ENCODE results near the gene CDHR2. TPM values are rescaled to one million over a fixed set of nuclear protein-coding genes. Genes with fewer than 3 reads are reported as not detected.

CDHR2 gene
- total RNA-seq, 1 experiment from 2014 or later = 0.10 TPM

DNA sequence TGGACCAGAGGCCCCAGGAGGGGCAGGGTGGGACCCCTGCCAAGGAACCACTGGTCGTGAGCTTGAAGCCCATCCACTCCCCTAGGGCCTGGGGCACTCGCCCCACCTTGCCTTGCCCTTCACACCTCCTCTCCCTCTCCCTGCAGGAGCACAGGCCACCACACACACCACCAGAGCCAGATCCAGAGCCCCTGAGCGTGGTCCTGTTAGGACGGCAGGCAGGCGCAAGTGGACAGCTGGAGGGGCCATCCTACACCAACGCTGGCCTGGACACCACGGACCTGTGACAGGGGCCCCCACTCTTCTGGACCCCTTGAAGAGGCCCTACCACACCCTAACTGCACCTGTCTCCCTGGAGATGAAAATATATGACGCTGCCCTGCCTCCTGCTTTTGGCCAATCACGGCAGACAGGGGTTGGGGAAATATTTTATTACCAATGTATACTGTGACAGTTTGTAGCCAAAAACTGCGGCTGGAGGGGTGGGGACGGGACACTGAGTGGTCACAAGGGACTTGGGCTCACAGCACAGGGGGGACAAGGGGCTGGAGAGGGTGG is 46.3 kb downstream of the CDHR2 start:
- Histone ChIP-seq H4K20me1 (ENCODE audit: insufficient read depth) (no peaks in the 10 kb centered on the region), H3K4me1 (ENCODE audit: control insufficient read depth in 1 of 2, insufficient read depth in 2 of 2, low read length in 2 of 2) (no peaks in the 10 kb centered on the region), H3K36me3 (ENCODE audit: control insufficient read depth in 1 of 2, insufficient read depth in 2 of 2, low read length in 2 of 2) (peaks cover 5 to 11% of the 10 kb centered on the region in 2 experiments; a peak in 3 of 4 replicates), H3K9ac (ENCODE audit: low read length) (no peak overlapping the region), H3K27ac (ENCODE audit: low read depth, low read length) (no peak overlapping the region), H3K27me3 (ENCODE audit: insufficient read depth, low read length) (no peaks in the 10 kb centered on the region), H3K9me3 (ENCODE audit: control insufficient read depth in 1 of 2, insufficient read depth in 1 of 2, low read depth in 1 of 2, low read length in 2 of 2) (peaks cover 0 to 8% of the 10 kb centered on the region in 2 experiments; a peak in 1 of 4 replicates), H2AFZ (ENCODE audit: low read depth, low read length, poor library complexity, severe bottlenecking) (no peak overlapping the region), H3K4me3 (replicated peaks in 1 of 2; ENCODE audit: low read depth in 1 of 2, low read length in 2 of 2) (no peak overlapping the region), H3K9me2 (ENCODE audit: insufficient read depth) (no peaks in the 10 kb centered on the region), H3K4me2 (ENCODE audit: low read length) (no peak overlapping the region), H3K79me2 (ENCODE audit: insufficient read depth, low read length) (peaks cover 2% of the 10 kb centered on the region; the same call in 1 of the 2 replicates)
- POLR2A ChIA-PET = no interaction called here
- DNase-seq (ENCODE audit: low read depth, low spot score) (no peak), ATAC-seq (no peak)
- BruUV-seq (replicated peaks) = no TSS peak
- RAD21 ChIA-PET (ENCODE audit: low non-redundant PET in 1 of 2, low total read pairs in 2 of 2, uncharacterized antibody in 2 of 2, unreplicated experiment in 2 of 2) = no interaction called here
- intact Hi-C loops (cut with micrococcal nuclease) = no loop called here
- CTCF ChIA-PET = no interaction called here
- no peak for TF ChIP-seq YY1 (IDR thresholded peaks at IDR 0.05; ENCODE audit: extremely low read depth, insufficient replicate concordance, low read depth, low read length)
- no peak for TF ChIP-seq FOSL1 (IDR thresholded peaks at IDR 0.05; ENCODE audit: low read depth)
- TF ChIP-seq, protein P1, sequence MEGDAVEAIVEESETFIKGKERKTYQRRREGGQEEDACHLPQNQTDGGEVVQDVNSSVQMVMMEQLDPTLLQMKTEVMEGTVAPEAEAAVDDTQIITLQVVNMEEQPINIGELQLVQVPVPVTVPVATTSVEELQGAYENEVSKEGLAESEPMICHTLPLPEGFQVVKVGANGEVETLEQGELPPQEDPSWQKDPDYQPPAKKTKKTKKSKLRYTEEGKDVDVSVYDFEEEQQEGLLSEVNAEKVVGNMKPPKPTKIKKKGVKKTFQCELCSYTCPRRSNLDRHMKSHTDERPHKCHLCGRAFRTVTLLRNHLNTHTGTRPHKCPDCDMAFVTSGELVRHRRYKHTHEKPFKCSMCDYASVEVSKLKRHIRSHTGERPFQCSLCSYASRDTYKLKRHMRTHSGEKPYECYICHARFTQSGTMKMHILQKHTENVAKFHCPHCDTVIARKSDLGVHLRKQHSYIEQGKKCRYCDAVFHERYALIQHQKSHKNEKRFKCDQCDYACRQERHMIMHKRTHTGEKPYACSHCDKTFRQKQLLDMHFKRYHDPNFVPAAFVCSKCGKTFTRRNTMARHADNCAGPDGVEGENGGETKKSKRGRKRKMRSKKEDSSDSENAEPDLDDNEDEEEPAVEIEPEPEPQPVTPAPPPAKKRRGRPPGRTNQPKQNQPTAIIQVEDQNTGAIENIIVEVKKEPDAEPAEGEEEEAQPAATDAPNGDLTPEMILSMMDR (IDR thresholded peaks at IDR 0.05 in 2 of 3, conservative IDR thresholded peaks at IDR 0.05 in 1 of 3; ENCODE audit: borderline replicate concordance in 1 of 3, insufficient read depth in 1 of 3, low read depth in 2 of 3, low read length in 2 of 3) = no peak
- no peak for TF ChIP-seq SRF (IDR thresholded peaks at IDR 0.05; ENCODE audit: low read depth)
- TF ChIP-seq ZFX (IDR thresholded peaks at IDR 0.05) = no peak
- TF ChIP-seq CEBPB (IDR thresholded peaks at IDR 0.05; ENCODE audit: low read depth) = no peak
- TF ChIP-seq ZNF274 (IDR thresholded peaks at IDR 0.05; ENCODE audit: low read depth, low read length) = no peak
- no peak for TF ChIP-seq ELF1 (IDR thresholded peaks at IDR 0.05; ENCODE audit: borderline replicate concordance, low read depth)
- TF ChIP-seq, protein P2, sequence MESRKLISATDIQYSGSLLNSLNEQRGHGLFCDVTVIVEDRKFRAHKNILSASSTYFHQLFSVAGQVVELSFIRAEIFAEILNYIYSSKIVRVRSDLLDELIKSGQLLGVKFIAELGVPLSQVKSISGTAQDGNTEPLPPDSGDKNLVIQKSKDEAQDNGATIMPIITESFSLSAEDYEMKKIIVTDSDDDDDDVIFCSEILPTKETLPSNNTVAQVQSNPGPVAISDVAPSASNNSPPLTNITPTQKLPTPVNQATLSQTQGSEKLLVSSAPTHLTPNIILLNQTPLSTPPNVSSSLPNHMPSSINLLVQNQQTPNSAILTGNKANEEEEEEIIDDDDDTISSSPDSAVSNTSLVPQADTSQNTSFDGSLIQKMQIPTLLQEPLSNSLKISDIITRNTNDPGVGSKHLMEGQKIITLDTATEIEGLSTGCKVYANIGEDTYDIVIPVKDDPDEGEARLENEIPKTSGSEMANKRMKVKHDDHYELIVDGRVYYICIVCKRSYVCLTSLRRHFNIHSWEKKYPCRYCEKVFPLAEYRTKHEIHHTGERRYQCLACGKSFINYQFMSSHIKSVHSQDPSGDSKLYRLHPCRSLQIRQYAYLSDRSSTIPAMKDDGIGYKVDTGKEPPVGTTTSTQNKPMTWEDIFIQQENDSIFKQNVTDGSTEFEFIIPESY (IDR thresholded peaks at IDR 0.05; ENCODE audit: extremely low read depth, insufficient replicate concordance, low read length) = no peak
- no peak for TF ChIP-seq SIN3A (IDR thresholded peaks at IDR 0.05; ENCODE audit: low read depth)
- TF ChIP-seq, protein P3, sequence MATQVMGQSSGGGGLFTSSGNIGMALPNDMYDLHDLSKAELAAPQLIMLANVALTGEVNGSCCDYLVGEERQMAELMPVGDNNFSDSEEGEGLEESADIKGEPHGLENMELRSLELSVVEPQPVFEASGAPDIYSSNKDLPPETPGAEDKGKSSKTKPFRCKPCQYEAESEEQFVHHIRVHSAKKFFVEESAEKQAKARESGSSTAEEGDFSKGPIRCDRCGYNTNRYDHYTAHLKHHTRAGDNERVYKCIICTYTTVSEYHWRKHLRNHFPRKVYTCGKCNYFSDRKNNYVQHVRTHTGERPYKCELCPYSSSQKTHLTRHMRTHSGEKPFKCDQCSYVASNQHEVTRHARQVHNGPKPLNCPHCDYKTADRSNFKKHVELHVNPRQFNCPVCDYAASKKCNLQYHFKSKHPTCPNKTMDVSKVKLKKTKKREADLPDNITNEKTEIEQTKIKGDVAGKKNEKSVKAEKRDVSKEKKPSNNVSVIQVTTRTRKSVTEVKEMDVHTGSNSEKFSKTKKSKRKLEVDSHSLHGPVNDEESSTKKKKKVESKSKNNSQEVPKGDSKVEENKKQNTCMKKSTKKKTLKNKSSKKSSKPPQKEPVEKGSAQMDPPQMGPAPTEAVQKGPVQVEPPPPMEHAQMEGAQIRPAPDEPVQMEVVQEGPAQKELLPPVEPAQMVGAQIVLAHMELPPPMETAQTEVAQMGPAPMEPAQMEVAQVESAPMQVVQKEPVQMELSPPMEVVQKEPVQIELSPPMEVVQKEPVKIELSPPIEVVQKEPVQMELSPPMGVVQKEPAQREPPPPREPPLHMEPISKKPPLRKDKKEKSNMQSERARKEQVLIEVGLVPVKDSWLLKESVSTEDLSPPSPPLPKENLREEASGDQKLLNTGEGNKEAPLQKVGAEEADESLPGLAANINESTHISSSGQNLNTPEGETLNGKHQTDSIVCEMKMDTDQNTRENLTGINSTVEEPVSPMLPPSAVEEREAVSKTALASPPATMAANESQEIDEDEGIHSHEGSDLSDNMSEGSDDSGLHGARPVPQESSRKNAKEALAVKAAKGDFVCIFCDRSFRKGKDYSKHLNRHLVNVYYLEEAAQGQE (IDR thresholded peaks at IDR 0.05; ENCODE audit: low read depth) = no peak
- TF ChIP-seq POLR2AphosphoS5 (IDR thresholded peaks at IDR 0.05; ENCODE audit: low read depth, low read length) = no peak
- TF ChIP-seq, protein P4, sequence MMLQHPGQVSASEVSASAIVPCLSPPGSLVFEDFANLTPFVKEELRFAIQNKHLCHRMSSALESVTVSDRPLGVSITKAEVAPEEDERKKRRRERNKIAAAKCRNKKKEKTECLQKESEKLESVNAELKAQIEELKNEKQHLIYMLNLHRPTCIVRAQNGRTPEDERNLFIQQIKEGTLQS (IDR thresholded peaks at IDR 0.05) = no peak
- no peak for TF ChIP-seq SP1 (IDR thresholded peaks at IDR 0.05; ENCODE audit: low read depth)
- TF ChIP-seq JUND (IDR thresholded peaks at IDR 0.05) = no peak
- TF ChIP-seq, protein P5, sequence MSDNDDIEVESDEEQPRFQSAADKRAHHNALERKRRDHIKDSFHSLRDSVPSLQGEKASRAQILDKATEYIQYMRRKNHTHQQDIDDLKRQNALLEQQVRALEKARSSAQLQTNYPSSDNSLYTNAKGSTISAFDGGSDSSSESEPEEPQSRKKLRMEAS (IDR thresholded peaks at IDR 0.05) = no peak
- no peak for TF ChIP-seq TCF7L2 (IDR thresholded peaks at IDR 0.05; ENCODE audit: borderline replicate concordance, extremely low read depth, insufficient read depth, insufficient read length)

All from HCT116 (cell line).